Ascending aorta (tissue), 2 donors: ENCODE measurements around the gene RAB40C. TPM values are rescaled to one million over a fixed set of nuclear protein-coding genes. Genes with fewer than 3 reads are reported as not detected.
A peak's percentile ranks its signal among the peaks of the same experiment; 100 is the strongest.

Experiments
- DNase-seq, 2 donors: peaks; one replicate each; pipeline ENCODE4 v3.0.0-alpha.2; 2019; ENCODE audit warnings: low spot score in 2 of 2
- H3K27ac ChIP-seq, 2 donors: fragments of 200-600 bp; sonication (generic); one replicate each; pipeline ENCODE4 v1.5.1; 2016 to 2017; ENCODE audit warnings: mild to moderate bottlenecking in 1 of 2
- H3K27me3 ChIP-seq: fragments of 200-600 bp; sonication (generic); one replicate; pipeline ENCODE4 v1.5.1; 2017
- H3K36me3 ChIP-seq, 2 donors: fragments of 200-600 bp; sonication (generic); one replicate each; pipeline ENCODE4 v1.5.1; 2016
- H3K4me1 ChIP-seq, 2 donors: fragments of 200-600 bp; sonication (generic); one replicate each; pipeline ENCODE4 v1.5.1; 2016 to 2017; ENCODE audit warnings: mild to moderate bottlenecking in 1 of 2
- H3K4me3 ChIP-seq, 2 donors: fragments of 200-600 bp; sonication (generic); one replicate each; pipeline ENCODE4 v1.5.1; 2016 to 2017; ENCODE audit warnings: mild to moderate bottlenecking in 1 of 2
- H3K9me3 ChIP-seq, 2 donors: fragments of 200-600 bp; sonication (generic); one replicate each; pipeline ENCODE4 v1.5.1; 2016
- intact Hi-C: fragments of 100-400 bp; cut with DNase I; formaldehyde crosslinking; loops from one replicate; pipeline ENCODE4 v1.15.1; 2023
- total RNA-seq: library from RNA; depleted of rRNA; stranded (reverse); fragments of >200 nt; gene quantifications from one replicate; pipeline ENCODE4 v1.1.0, GENCODE V29; 2016
- TF ChIP-seq, protein P1 (sequence below), 3 experiments: fragments of 200-600 bp in 2 of 3; fragments of 450-650 bp in 1 of 3; sonication (generic) in 2 of 3; IDR thresholded peaks; one replicate each; pipeline ENCODE4 v1.5.1; 2016 to 2019; ENCODE audit warnings: antibody characterized with exemption in 3 of 3, mild to moderate bottlenecking in 1 of 3, moderate library complexity in 1 of 3

Gene RAB40C
- total RNA-seq, 1 donor from 2014 or later, result 29.8 TPM

DNA sequence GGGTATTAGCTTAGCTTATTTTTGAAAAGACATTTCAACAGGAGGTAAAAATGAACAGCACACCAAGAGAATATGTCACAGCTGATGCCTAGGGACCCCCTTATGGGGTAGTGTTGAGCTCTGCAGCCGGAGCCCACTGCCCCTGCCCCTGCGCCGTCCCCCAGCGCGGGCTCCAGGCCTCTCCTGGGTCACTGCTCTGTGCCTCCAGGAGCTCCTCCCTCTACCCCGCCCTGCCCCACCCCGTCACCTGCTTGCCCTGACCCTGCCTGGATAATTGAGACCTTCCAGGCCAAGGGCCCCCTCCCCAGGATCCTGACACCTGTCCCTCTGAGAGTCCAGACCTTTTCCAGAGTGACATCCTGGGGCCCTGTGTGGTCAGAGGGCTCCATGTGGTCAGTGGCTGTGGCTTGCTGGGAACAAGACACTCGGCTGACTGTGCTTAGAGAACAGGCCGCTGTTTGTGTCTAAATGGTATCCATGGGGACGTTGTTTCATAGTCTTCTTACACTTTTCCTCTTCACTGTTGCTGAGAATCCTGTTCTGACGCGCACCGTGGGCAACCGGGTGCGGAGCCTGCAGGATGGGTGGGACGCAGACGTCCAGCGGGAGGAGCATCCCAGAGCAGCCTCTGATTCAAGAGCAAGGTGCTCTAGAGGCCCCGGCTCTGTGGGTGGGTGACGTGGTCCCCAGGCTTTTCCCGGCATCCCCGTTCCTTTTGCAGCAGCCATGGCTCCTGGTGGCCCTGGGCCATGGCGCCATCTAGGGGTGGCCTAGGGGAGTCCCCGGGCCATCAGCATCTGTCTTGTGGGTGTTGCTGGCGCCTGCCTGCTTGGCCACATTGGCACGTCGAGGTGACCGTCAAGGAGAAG, 20.9 kb downstream of the RAB40C start:
- Histone ChIP-seq H3K9me3 (no peaks in the 10 kb centered on the region), H3K4me1 (no peaks in the 10 kb centered on the region), H3K4me3 (no peak overlapping the region), H3K27me3 (no peaks in the 10 kb centered on the region), H3K27ac (no peak overlapping the region), H3K36me3 (no peaks in the 10 kb centered on the region)
- no peak for DNase-seq
- TF ChIP-seq, protein P1, sequence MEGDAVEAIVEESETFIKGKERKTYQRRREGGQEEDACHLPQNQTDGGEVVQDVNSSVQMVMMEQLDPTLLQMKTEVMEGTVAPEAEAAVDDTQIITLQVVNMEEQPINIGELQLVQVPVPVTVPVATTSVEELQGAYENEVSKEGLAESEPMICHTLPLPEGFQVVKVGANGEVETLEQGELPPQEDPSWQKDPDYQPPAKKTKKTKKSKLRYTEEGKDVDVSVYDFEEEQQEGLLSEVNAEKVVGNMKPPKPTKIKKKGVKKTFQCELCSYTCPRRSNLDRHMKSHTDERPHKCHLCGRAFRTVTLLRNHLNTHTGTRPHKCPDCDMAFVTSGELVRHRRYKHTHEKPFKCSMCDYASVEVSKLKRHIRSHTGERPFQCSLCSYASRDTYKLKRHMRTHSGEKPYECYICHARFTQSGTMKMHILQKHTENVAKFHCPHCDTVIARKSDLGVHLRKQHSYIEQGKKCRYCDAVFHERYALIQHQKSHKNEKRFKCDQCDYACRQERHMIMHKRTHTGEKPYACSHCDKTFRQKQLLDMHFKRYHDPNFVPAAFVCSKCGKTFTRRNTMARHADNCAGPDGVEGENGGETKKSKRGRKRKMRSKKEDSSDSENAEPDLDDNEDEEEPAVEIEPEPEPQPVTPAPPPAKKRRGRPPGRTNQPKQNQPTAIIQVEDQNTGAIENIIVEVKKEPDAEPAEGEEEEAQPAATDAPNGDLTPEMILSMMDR (IDR thresholded peaks at IDR 0.05), result peak; percentile 34 to 48 (median 42)
- intact Hi-C loops, result no loop called here

DNA sequence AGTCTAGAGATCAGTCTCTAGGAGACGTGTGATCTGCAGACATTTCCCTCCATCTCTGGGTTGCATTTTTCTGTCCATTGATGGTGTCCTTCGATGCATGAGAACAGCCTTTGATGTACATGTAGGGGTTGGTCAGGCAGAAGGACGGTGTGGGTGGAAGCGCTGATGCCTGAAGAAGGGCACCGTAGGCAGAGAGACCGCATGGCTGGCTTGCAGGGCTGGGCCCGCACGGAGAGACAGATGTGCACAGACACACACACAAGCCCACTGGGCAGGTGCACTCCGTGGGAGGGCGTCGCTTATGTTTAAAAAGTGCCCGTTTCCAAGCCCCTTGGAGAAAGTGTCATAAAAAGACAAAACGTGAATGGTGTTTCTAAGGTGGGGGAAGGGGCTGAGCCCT, 25.3 kb downstream of the RAB40C start:
- no peaks in the 10 kb centered on the region for H3K27me3 ChIP-seq
- H3K27ac ChIP-seq, result no peak overlapping the region
- H3K9me3 ChIP-seq, result no peaks in the 10 kb centered on the region
- no peak overlapping the region for H3K4me3 ChIP-seq
- intact Hi-C loops, result no loop called here
- TF ChIP-seq, protein P1 (IDR thresholded peaks at IDR 0.05), result no peak
- DNase-seq, result no peak
- no peaks in the 10 kb centered on the region for H3K4me1 ChIP-seq
- H3K36me3 ChIP-seq, result peaks cover 3 to 5% of the 10 kb centered on the region in 2 donors

DNA sequence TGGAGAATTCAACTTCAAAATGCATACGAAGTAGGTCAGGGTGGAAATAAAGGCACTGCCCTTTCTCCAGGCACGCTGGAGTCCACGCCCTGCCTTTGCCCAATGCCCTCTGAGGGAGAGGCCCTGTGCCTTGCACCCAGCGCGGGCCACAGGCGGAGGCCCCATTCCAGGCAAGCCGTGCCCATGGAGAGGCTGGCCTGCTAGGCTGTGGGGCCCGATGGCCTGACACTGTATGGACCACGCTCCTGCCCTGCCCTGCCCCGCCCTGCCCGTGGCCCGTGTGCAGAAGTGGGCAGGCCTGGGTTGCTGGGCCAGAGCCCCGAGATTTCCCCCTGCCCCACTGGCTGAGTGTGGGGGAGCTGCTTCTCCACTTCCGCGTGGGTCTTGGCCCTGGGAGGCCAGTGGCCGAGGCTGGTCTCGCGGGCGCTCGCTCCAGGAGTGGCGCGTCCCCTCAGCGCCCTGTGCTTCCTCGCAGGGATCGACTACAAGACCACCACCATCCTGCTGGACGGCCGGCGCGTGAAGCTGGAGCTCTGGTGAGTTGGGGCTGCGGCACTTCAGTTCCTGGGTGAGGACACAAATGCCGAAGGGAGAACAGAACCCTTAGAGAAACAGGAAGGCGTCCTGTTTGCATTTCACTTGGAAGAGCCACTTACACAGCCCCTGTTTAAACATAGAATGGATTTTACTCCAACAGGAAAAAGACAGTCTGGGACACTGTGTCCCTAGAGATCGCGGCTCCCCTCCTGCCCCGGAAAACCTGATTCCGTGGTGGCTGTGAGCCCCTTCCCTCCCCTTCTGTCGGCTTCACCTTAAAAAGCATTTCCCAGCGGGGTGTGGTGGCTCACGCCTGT, 27.1 kb downstream of the RAB40C start:
- intact Hi-C loops, result no loop called here
- Histone ChIP-seq H3K9me3 (no peaks in the 10 kb centered on the region), H3K27ac (no peak overlapping the region), H3K36me3 (peaks cover 3 to 5% of the 10 kb centered on the region in 2 donors), H3K4me3 (no peak overlapping the region), H3K27me3 (no peaks in the 10 kb centered on the region), H3K4me1 (no peaks in the 10 kb centered on the region)
- no peak for DNase-seq
- TF ChIP-seq, protein P1 (IDR thresholded peaks at IDR 0.05), result no peak

DNA sequence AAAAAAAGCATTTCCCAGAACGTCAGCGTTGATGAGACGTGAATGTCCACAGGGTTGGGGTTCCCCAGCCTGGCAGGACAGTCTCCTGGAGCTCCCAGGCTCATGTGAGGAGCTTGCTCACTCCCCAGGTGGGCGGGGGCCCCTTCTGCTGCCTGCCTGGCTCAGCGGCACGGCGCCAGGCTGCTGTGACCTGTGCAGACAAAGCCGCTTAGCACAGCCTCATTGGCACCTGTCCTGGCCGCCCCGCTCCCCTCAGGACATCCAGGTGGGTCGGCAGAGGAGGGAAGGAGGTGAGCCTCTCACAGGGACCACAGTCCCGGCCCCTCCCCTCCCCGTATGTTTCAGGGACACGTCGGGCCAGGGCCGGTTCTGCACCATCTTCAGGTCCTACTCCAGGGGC, 28.0 kb downstream of the RAB40C start:
- Histone ChIP-seq H3K36me3 (peaks cover 3 to 5% of the 10 kb centered on the region in 2 donors), H3K9me3 (no peaks in the 10 kb centered on the region), H3K4me1 (no peaks in the 10 kb centered on the region), H3K27me3 (no peaks in the 10 kb centered on the region), H3K27ac (no peak overlapping the region), H3K4me3 (no peak overlapping the region)
- DNase-seq, result no peak
- intact Hi-C loops, result no loop called here
- TF ChIP-seq, protein P1 (IDR thresholded peaks at IDR 0.05), result no peak

DNA sequence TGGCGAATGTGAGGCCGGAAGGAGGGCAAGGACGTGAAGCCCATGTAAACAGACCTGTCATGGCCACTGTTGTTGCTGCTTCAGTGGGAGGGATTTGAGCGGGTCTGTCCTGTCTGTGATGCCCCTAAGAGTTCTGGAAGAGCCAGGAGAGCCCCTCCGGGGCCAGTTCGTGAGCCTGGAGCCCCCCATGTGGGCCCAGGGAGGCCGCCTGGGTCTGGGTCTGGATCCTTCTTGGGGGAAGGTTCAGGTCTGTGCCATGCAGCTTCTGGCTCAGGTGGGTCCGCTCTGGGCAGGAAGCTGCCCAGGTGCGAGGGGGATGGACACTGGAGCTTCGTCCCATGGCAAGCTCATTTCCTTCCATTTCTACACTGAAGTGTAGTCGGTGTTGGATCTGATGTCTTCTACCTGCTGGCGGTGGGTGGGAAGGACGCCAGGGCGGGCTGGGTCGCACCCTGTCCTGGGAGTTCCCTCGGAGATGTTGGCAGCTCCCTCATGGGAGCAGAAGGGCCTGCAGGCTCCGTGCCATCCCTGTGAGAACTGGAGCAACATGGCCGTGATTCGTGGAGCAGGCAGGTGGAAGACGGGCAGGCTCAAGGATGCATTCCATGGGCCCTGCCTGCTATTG, 29.7 kb downstream of the RAB40C start:
- H3K4me3 ChIP-seq, result no peak overlapping the region
- TF ChIP-seq, protein P1 (IDR thresholded peaks at IDR 0.05), result no peak
- intact Hi-C loops, result no loop called here
- H3K27ac ChIP-seq, result no peak overlapping the region
- H3K9me3 ChIP-seq, result no peaks in the 10 kb centered on the region
- no peak for DNase-seq
- H3K4me1 ChIP-seq, result no peaks in the 10 kb centered on the region
- H3K27me3 ChIP-seq, result no peaks in the 10 kb centered on the region
- H3K36me3 ChIP-seq, result peaks cover 3 to 5% of the 10 kb centered on the region in 2 donors
